Vagina (tissue), 2 donors: Measurements from ENCODE around the gene IGFBP5.

Source experiments
- POLR2AphosphoS5 ChIP-seq, 2 donors: sonication (generic); formaldehyde crosslinking; IDR thresholded peaks; one replicate each; pipeline ENCODE4 v1.9.0; 2017; ENCODE audit warnings: antibody characterized with exemption in 2 of 2, mild to moderate bottlenecking in 2 of 2, low read depth in 1 of 2; ENCODE audit not compliant: insufficient read depth in 1 of 2
- TF ChIP-seq, protein P1 (sequence below), 3 experiments: fragments of 450-650 bp in 2 of 3; fragments of 200-600 bp in 1 of 3; sonication (generic) in 1 of 3; IDR thresholded peaks; one replicate each; pipeline ENCODE4 v1.5.1; 2017 to 2019; ENCODE audit warnings: antibody characterized with exemption in 3 of 3, mild to moderate bottlenecking in 2 of 3, moderate library complexity in 2 of 3

DNA sequence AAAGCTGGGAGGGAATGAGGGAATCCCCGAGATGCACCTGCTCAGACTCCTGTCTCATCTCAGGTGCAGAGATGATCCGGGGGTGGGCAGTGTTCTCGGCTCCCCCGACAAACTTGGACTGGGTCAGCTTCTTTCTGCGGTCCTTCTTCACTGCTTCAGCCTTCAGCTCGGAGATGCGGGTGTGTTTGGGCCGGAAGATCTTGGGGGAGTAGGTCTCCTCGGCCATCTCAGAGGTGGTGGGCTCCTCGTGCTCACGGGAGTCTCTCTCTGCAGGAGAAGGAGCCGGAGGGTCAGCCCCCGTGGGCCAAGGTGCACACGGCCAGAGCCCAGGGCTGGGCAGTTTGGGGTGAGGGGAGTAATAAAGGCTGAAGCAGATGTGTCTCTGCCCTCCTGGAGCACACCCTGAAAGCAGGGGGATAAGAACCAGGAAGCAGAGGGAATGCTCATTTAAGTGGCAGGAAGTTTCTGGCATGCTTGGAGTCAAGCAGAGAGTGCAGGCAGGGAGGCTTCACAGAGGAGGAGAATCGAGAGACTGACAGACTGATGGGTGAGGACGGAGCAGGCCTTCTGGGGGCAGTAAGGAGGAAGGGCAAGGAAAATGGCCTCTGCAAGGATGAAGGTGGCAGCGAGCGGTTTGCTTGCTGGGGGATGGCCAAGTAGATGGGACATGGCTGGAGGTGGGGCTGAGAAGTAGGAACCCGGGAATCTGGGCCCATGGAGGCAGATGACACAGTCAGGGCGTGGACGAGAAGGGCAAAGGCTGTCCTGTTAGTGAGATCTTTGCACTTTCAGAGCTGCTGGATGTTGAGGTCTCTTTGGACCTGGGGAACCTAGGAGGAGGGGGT lies 16.3 kb downstream of the IGFBP5 start:
- TF ChIP-seq POLR2AphosphoS5 (IDR thresholded peaks at IDR 0.05; ENCODE audit: insufficient read depth in 1 of 2, low read depth in 1 of 2) = no peak
- TF ChIP-seq, protein P1, sequence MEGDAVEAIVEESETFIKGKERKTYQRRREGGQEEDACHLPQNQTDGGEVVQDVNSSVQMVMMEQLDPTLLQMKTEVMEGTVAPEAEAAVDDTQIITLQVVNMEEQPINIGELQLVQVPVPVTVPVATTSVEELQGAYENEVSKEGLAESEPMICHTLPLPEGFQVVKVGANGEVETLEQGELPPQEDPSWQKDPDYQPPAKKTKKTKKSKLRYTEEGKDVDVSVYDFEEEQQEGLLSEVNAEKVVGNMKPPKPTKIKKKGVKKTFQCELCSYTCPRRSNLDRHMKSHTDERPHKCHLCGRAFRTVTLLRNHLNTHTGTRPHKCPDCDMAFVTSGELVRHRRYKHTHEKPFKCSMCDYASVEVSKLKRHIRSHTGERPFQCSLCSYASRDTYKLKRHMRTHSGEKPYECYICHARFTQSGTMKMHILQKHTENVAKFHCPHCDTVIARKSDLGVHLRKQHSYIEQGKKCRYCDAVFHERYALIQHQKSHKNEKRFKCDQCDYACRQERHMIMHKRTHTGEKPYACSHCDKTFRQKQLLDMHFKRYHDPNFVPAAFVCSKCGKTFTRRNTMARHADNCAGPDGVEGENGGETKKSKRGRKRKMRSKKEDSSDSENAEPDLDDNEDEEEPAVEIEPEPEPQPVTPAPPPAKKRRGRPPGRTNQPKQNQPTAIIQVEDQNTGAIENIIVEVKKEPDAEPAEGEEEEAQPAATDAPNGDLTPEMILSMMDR (IDR thresholded peaks at IDR 0.05) = no peak
